Keratinocyte (primary cell): ENCODE measurements around the gene ONECUT2. TPM values are rescaled to one million over a fixed set of nuclear protein-coding genes. Genes with fewer than 3 reads are reported as not detected.

ENCODE experiments used
- DNase-seq: peaks from one replicate; pipeline ENCODE4 v3.0.0-alpha.2; 2011; ENCODE audit warnings: low read depth, missing footprints, low spot score
- FAIRE-seq: peaks from 2 replicates; lab custom pipeline; 2011; peaks lifted over from hg19 to GRCh38; lab: Jason Lieb, UNC
- H2AFZ ChIP-seq: 2 replicates; pipeline ENCODE4 v1.6.0; 2012; ENCODE audit warnings: low read length, control low read depth, inconsistent platforms; ENCODE audit not compliant: control insufficient read depth
- H3K27ac ChIP-seq: 2 replicates; pipeline ENCODE4 v1.5.1; 2011; ENCODE audit warnings: low read length; ENCODE audit not compliant: control insufficient read depth, insufficient read depth
- H3K27me3 ChIP-seq: 3 replicates; pipeline ENCODE4 v1.6.0; 2011; ENCODE audit warnings: low read length; ENCODE audit not compliant: control insufficient read depth, insufficient read depth; ENCODE audit errors: extremely low read depth
- H3K36me3 ChIP-seq, 2 experiments: 2 replicates in 1 of 2; 3 replicates in 1 of 2; pipeline ENCODE4 v1.5.1; 2011; ENCODE audit warnings: low read length in 2 of 2, mild to moderate bottlenecking in 1 of 2; ENCODE audit not compliant: control insufficient read depth in 2 of 2, insufficient read depth in 2 of 2; ENCODE audit errors: extremely low read depth in 1 of 2
- H3K4me1 ChIP-seq: 3 replicates; pipeline ENCODE4 v1.5.1; 2011; ENCODE audit warnings: low read length; ENCODE audit not compliant: control insufficient read depth, insufficient read depth; ENCODE audit errors: extremely low read depth
- H3K4me2 ChIP-seq: 3 replicates; pipeline ENCODE4 v1.6.0; 2011; ENCODE audit warnings: low read depth, low read length; ENCODE audit not compliant: control insufficient read depth, insufficient read depth; ENCODE audit errors: extremely low read depth
- H3K4me3 ChIP-seq, 3 experiments: fragments of 200-600 bp in 1 of 3; sonication (generic) in 1 of 3; 2 replicates in 2 of 3; 3 replicates in 1 of 3; pipeline ENCODE4 v1.5.1; 2011 to 2016; ENCODE audit warnings: low read length in 3 of 3, mild to moderate bottlenecking in 3 of 3, control low read depth in 2 of 3, inconsistent platforms in 1 of 3, low read depth in 1 of 3, mixed read lengths in 1 of 3, mixed run types in 1 of 3, moderate library complexity in 1 of 3; ENCODE audit not compliant: control insufficient read depth in 2 of 3, insufficient read depth in 2 of 3; ENCODE audit errors: extremely low read depth in 1 of 3
- H3K79me2 ChIP-seq: 2 replicates; pipeline ENCODE4 v1.6.0; 2012; ENCODE audit warnings: low read length; ENCODE audit not compliant: control insufficient read depth, insufficient read depth
- H3K9ac ChIP-seq: 3 replicates; pipeline ENCODE4 v1.6.0; 2011; ENCODE audit warnings: low read length; ENCODE audit not compliant: control insufficient read depth, insufficient read depth; ENCODE audit errors: extremely low read depth
- H3K9me1 ChIP-seq: 3 replicates; pipeline ENCODE4 v1.6.0; 2011; ENCODE audit warnings: low read length; ENCODE audit not compliant: control insufficient read depth, insufficient read depth; ENCODE audit errors: extremely low read depth
- H3K9me3 ChIP-seq: 2 replicates; pipeline ENCODE4 v1.5.1; 2012; ENCODE audit warnings: low read depth, low read length; ENCODE audit not compliant: control insufficient read depth
- H4K20me1 ChIP-seq: 3 replicates; pipeline ENCODE4 v1.6.0; 2011; ENCODE audit warnings: low read length; ENCODE audit not compliant: control insufficient read depth, insufficient read depth; ENCODE audit errors: extremely low read depth
- CTCF ChIP-seq, 3 experiments: IDR thresholded peaks in 1 of 3; conservative IDR thresholded peaks in 1 of 3; optimal IDR thresholded peaks in 1 of 3; 2 replicates in 2 of 3; 3 replicates in 1 of 3; pipeline versions ENCODE3 to v1.5.1; 2011; ENCODE audit warnings: low read length in 3 of 3, mild to moderate bottlenecking in 3 of 3, moderate library complexity in 2 of 3, control low read depth in 1 of 3, inconsistent platforms in 1 of 3; ENCODE audit not compliant: insufficient read depth in 2 of 3; ENCODE audit errors: extremely low read depth in 1 of 3
- EZH2 ChIP-seq: IDR thresholded peaks from one replicate; pipeline ENCODE4 v1.6.1; 2012; ENCODE audit warnings: inconsistent platforms, mild to moderate bottlenecking, low read length, moderate library complexity
- dilution Hi-C: fragments of 300-500 bp; cut with MboI; formaldehyde crosslinking; loops from one replicate; pipeline ENCODE4 v1.7.0; 2020; ENCODE audit warnings: low sequenced_read_pairs; ENCODE audit not compliant: extremely low pct_ligation_motif_present
- polyA plus RNA-seq, 5 experiments: library from polyadenylated mRNA; depleted of rRNA in 3 of 5; stranded (reverse) in 3 of 5; stranded (forward) in 1 of 5; unstranded in 1 of 5; fragments of >200 nt; gene quantifications; 1 replicate in 1 of 5; 2 replicates in 3 of 5; 3 replicates in 1 of 5; pipeline versions ENCODE4 v1.2.1 to v1.2.3, GENCODE V29; 2011 to 2012; ENCODE audit warnings: missing spikeins in 2 of 5, low read depth in 1 of 5, low replicate concordance in 1 of 5

The ONECUT2 gene
- polyA plus RNA-seq, 1 donor (not counting 4 experiments of a cell fraction or from before 2014, with no cell fraction given) = 0.01 TPM

GRCh38 chr18:57466745-57467409 is 31.7 kb downstream of the ONECUT2 start:
- dilution Hi-C loops = no loop called here
- Histone ChIP-seq H4K20me1 (no peaks in the 10 kb centered on the region), H3K4me2 (no peak overlapping the region), H3K4me1 (no peaks in the 10 kb centered on the region), H3K36me3 (no peaks in the 10 kb centered on the region), H3K27me3 (no peaks in the 10 kb centered on the region), H3K4me3 (no peak overlapping the region), H3K79me2 (no peaks in the 10 kb centered on the region), H2AFZ (no peak overlapping the region), H3K9me1 (no peaks in the 10 kb centered on the region), H3K27ac (no peak overlapping the region), H3K9me3 (no peaks in the 10 kb centered on the region), H3K9ac (no peak overlapping the region)
- TF ChIP-seq EZH2 (no peak), CTCF (optimal IDR thresholded peaks at IDR 0.05 in 1 of 3, IDR thresholded peaks at IDR 0.05 in 1 of 3, conservative IDR thresholded peaks at IDR 0.05 in 1 of 3; ENCODE audit: extremely low read depth in 1 of 3, insufficient read depth in 2 of 3, low read length in 3 of 3) (no peak)
- FAIRE-seq = no peak
- no peak for DNase-seq

- dilution Hi-C loops = no loop called here
Observed at GRCh38 chr18:57469884-57470283, 34.7 kb downstream of the ONECUT2 start.

More at GRCh38 chr18:57469884-57470283, 34.7 kb downstream of the ONECUT2 start:
- no peaks in the 10 kb centered on the region for H3K4me1 ChIP-seq
- FAIRE-seq = no peak
- no peak overlapping the region for H3K4me3 ChIP-seq
- H3K9me1 ChIP-seq = no peaks in the 10 kb centered on the region
- H3K36me3 ChIP-seq = no peaks in the 10 kb centered on the region
- H3K9ac ChIP-seq = no peak overlapping the region
- TF ChIP-seq CTCF (optimal IDR thresholded peaks at IDR 0.05 in 1 of 3, IDR thresholded peaks at IDR 0.05 in 1 of 3, conservative IDR thresholded peaks at IDR 0.05 in 1 of 3; ENCODE audit: extremely low read depth in 1 of 3, insufficient read depth in 2 of 3, low read length in 3 of 3) (no peak), EZH2 (no peak)
- no peak overlapping the region for H2AFZ ChIP-seq
- H3K79me2 ChIP-seq = no peaks in the 10 kb centered on the region
- no peak for DNase-seq
- H3K27ac ChIP-seq = no peak overlapping the region
- no peaks in the 10 kb centered on the region for H3K9me3 ChIP-seq
- H4K20me1 ChIP-seq = no peaks in the 10 kb centered on the region
- peaks cover 4% of the 10 kb centered on the region for H3K27me3 ChIP-seq
- no peak overlapping the region for H3K4me2 ChIP-seq
